NB4 (cell line): ENCODE data around the gene ZNF516.

Experiments used
- POLR2A ChIP-seq: IDR thresholded peaks from 2 replicates; pipeline ENCODE4 v1.6.1; 2011; ENCODE audit warnings: mild to moderate bottlenecking; ENCODE audit not compliant: insufficient read length; ENCODE audit errors: extremely low read depth
- TF ChIP-seq, protein P1 (sequence below): IDR thresholded peaks from 2 replicates; pipeline ENCODE4 v1.6.1; 2011; ENCODE audit warnings: low read depth, low read length
- TF ChIP-seq, protein P2 (sequence below): IDR thresholded peaks from one replicate; pipeline ENCODE4 v1.5.1; 2012; ENCODE audit warnings: low read depth, low read length

DNA sequence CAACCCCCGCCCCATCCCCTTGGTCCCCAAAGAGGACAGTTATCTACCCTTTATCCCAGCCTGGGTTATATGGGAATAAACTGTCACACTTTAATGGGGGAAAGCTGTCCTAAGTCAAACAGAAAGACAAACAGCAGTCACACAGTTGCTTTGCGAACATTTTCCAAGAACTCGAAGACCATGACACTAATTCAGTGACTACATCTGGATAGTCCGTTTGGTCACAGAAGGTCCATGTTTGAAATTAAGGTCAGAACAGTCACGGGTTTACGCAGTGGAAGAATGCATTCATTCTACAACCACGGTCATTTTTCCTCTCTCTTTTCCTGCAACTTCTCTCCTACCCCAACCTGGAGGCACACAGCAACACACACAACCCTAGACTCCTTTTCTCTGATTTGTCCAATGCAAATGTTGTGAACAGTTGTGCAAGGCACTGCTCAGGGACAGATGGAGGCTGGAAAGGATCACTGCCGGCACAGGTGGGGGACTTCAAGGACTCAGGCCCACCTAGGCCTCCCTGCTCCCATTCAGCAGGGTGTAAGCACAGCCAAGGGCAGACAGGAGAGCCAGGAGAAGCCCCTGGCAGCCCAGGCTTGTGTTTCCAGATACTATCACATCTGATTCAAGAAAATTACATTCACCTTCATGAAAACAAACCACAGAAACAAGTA lies 39.9 kb downstream of the ZNF516 start:
- TF ChIP-seq POLR2A: no peak
- TF ChIP-seq, protein P1, sequence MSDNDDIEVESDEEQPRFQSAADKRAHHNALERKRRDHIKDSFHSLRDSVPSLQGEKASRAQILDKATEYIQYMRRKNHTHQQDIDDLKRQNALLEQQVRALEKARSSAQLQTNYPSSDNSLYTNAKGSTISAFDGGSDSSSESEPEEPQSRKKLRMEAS: no peak
- TF ChIP-seq, protein P2, sequence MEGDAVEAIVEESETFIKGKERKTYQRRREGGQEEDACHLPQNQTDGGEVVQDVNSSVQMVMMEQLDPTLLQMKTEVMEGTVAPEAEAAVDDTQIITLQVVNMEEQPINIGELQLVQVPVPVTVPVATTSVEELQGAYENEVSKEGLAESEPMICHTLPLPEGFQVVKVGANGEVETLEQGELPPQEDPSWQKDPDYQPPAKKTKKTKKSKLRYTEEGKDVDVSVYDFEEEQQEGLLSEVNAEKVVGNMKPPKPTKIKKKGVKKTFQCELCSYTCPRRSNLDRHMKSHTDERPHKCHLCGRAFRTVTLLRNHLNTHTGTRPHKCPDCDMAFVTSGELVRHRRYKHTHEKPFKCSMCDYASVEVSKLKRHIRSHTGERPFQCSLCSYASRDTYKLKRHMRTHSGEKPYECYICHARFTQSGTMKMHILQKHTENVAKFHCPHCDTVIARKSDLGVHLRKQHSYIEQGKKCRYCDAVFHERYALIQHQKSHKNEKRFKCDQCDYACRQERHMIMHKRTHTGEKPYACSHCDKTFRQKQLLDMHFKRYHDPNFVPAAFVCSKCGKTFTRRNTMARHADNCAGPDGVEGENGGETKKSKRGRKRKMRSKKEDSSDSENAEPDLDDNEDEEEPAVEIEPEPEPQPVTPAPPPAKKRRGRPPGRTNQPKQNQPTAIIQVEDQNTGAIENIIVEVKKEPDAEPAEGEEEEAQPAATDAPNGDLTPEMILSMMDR: no peak
